ENCODE measurements around the gene IFT122. TPM values are rescaled to one million over a fixed set of nuclear protein-coding genes. Genes with fewer than 3 reads are reported as not detected.

Gene IFT122
- total and polyA plus RNA-seq, 2 of the 4 experiments (the other 2 are of a cell fraction), result 16.8 to 28.0 TPM

- Histone ChIP-seq H3K27me3 (ENCODE audit: control insufficient read depth, insufficient read depth, low read length) (no peaks in the 10 kb centered on the region), H2BK5ac (ENCODE audit: low read depth, low read length, poor library complexity, severe bottlenecking) (no peak overlapping the region), H3K4me2 (ENCODE audit: low read depth, low read length) (no peak overlapping the region), H2AFZ (replicated peaks; ENCODE audit: low read length, poor library complexity) (no peak overlapping the region), H2BK15ac (ENCODE audit: low read depth, low read length) (no peak overlapping the region), H3K14ac (replicated peaks; ENCODE audit: low read depth, low read length) (no peak overlapping the region), H3K4me3 (ENCODE audit: insufficient read depth, low read depth, low read length) (no peak overlapping the region), H3K56ac (ENCODE audit: extremely low read depth, insufficient read depth, low read length) (no peak overlapping the region), H4K8ac (ENCODE audit: low read depth in 2 of 2, low read length in 2 of 2) (no peak overlapping the region), H3K9me1 (ENCODE audit: insufficient read depth, low read length) (peaks cover 8% of the 10 kb centered on the region; the same call in 1 of the 2 replicates), H4K5ac (ENCODE audit: low read depth, low read length) (no peak overlapping the region), H3K23ac (ENCODE audit: low read depth, low read length) (no peak overlapping the region), H3K18ac (ENCODE audit: low read depth, low read length) (no peak overlapping the region), H3K36me3 (ENCODE audit: control insufficient read depth, insufficient read depth, low read length) (peaks cover 4% of the 10 kb centered on the region), H2AK9ac (replicated peaks; ENCODE audit: low read depth, low read length, poor library complexity) (no peak overlapping the region), H2BK20ac (ENCODE audit: low read depth, low read length) (no peak overlapping the region), H3K79me1 (ENCODE audit: low read depth in 1 of 2, low read length in 2 of 2) (no peaks in the 10 kb centered on the region), H3K9ac (ENCODE audit: low read depth, low read length) (no peak overlapping the region), H3K9me3 (ENCODE audit: control insufficient read depth, insufficient read depth, low read length) (no peaks in the 10 kb centered on the region), H2AK5ac (ENCODE audit: low read depth, low read length) (no peak overlapping the region), H4K91ac (ENCODE audit: insufficient read depth, low read depth, low read length) (no peak overlapping the region), H3K27ac (ENCODE audit: insufficient read depth, low read length) (no peak overlapping the region), H3K4ac (ENCODE audit: low read depth, low read length) (no peak overlapping the region), H3K4me1 (ENCODE audit: control insufficient read depth, insufficient read depth, low read length) (no peaks in the 10 kb centered on the region), H4K20me1 (ENCODE audit: insufficient read depth, low read length) (no peaks in the 10 kb centered on the region), H2BK120ac (ENCODE audit: low read depth, low read length) (no peak overlapping the region)
- ChIA-PET CTCF (no interaction called here), POLR2A (ENCODE audit: unreplicated experiment) (no interaction called here)
- TF ChIP-seq SMC3 (IDR thresholded peaks at IDR 0.05; ENCODE audit: low read depth, low read length), result no peak
- no peak for TF ChIP-seq MAFK (IDR thresholded peaks at IDR 0.05; ENCODE audit: low read depth, low read length)
- no peak for TF ChIP-seq ELK1 (IDR thresholded peaks at IDR 0.05; ENCODE audit: borderline replicate concordance, low read depth, low read length)
- no peak for TF ChIP-seq RFX5 (IDR thresholded peaks at IDR 0.05; ENCODE audit: low read depth, low read length)
- no TSS peak for BruUV-seq (replicated peaks)
- intact Hi-C loops (cut with micrococcal nuclease) (no loop called here), in situ Hi-C loops (cut with MboI; ENCODE audit: low sequenced_read_pairs) (no loop called here), dilution Hi-C loops (cut with HindIII; ENCODE audit: low sequenced_read_pairs, unreplicated experiment) (no loop called here)
- WGBS, 2 experiments (ENCODE audit: extremely low coverage in 2 of 2, insufficient read length in 1 of 2), result 92% methylated on average over 5 of the region's 9 CpGs; no CpG with 5 or more reads in 1 of the 2 experiments
- no peak for DNase-seq
- no peak for ATAC-seq (ENCODE audit: low read depth)
Observed at GRCh38 chr3:129506231-129506742, 66.3 kb downstream of the IFT122 start.

All from IMR-90 (cell line).